Neural crest cell (in vitro differentiated cells): Measurements from ENCODE around the gene FBXO9. TPM values are rescaled to one million over a fixed set of nuclear protein-coding genes. Genes with fewer than 3 reads are reported as not detected.

Experiments
- DNase-seq: peaks from one replicate; pipeline ENCODE4 v3.0.0; 2021; ENCODE audit warnings: low read depth, mixed read lengths, low spot score
- H3K27ac Mint-ChIP-seq: one replicate; pipeline ENCODE4 v1.8.0; 2021; ENCODE audit warnings: mild to moderate bottlenecking, mixed read lengths; ENCODE audit not compliant: unreplicated experiment
- H3K27me3 Mint-ChIP-seq: 2 replicates; pipeline ENCODE4 v1.8.0; 2021; ENCODE audit warnings: low read depth, mild to moderate bottlenecking, mixed read lengths
- H3K36me3 Mint-ChIP-seq: 2 replicates; pipeline ENCODE4 v1.8.0; 2021; ENCODE audit warnings: low read depth, mild to moderate bottlenecking, mixed read lengths
- H3K4me1 Mint-ChIP-seq: 2 replicates; pipeline ENCODE4 v1.8.0; 2021; ENCODE audit warnings: mixed read lengths
- H3K4me3 Mint-ChIP-seq: one replicate; pipeline ENCODE4 v1.8.0; 2021; ENCODE audit warnings: mild to moderate bottlenecking, mixed read lengths
- H3K9me3 Mint-ChIP-seq: 2 replicates; pipeline ENCODE4 v1.8.0; 2021; ENCODE audit warnings: mixed read lengths
- CTCF ChIP-seq: fragments of 200-600 bp; sonication (generic); conservative IDR thresholded peaks from 2 replicates; pipeline ENCODE4 v1.5.0; 2021; ENCODE audit warnings: antibody characterized with exemption, mild to moderate bottlenecking
- total RNA-seq: library from RNA; stranded (reverse); gene quantifications from 2 replicates; pipeline ENCODE4 v1.2.1, GENCODE V29; 2021

The FBXO9 gene
- total RNA-seq, 1 donor from 2014 or later = 48.3 TPM

- no peak for TF ChIP-seq CTCF
- peaks cover 19% of the 10 kb centered on the region for H3K36me3 Mint-ChIP-seq
- H3K27ac Mint-ChIP-seq = no peak overlapping the region
- DNase-seq = no peak
- H3K4me3 Mint-ChIP-seq = no peak overlapping the region
- H3K4me1 Mint-ChIP-seq = peaks cover 20% of the 10 kb centered on the region
- H3K9me3 Mint-ChIP-seq = peaks cover 3% of the 10 kb centered on the region
- no peaks in the 10 kb centered on the region for H3K27me3 Mint-ChIP-seq
Observed at GRCh38 chr6:53026526-53026925, 38.7 kb upstream of the FBXO9 start.

DNA sequence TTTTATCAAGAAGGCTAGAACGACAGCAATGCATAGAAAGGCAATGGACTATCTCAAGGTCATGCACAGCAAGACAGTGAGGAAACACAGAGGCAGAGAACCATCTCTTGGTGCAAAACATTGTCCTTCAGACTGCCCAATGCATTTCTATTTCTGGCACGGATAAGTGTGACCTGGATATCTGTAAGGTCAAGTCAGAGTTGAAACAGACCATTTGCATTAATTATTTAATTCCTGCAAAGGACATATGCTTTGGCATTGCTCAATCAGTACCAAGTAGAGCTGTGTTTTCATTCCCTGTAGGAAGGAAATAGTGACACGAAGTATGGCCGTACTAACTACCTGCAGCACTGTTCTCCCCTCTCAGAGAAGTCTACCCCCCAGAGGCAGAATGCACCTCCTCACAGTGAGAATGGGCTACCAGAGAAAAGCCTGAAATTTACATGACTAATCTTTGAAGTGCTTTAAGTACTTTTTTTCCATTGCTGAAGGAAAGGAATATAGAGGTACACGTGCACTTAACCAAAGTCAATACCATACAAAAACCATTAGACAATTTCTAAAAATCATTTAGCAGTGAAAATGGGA is 38.0 kb upstream of the FBXO9 start:
- peaks cover 20% of the 10 kb centered on the region for H3K4me1 Mint-ChIP-seq
- no peak for TF ChIP-seq CTCF
- no peaks in the 10 kb centered on the region for H3K27me3 Mint-ChIP-seq
- H3K36me3 Mint-ChIP-seq = peaks cover 19% of the 10 kb centered on the region
- no peak overlapping the region for H3K4me3 Mint-ChIP-seq
- peaks cover 3% of the 10 kb centered on the region for H3K9me3 Mint-ChIP-seq
- H3K27ac Mint-ChIP-seq = no peak overlapping the region
- no peak for DNase-seq

GRCh38 chr6:53028467-53028866 is 36.7 kb upstream of the FBXO9 start:
- Mint-ChIP-seq H3K4me1 (peaks cover 24% of the 10 kb centered on the region), H3K9me3 (peaks cover 3% of the 10 kb centered on the region), H3K4me3 (no peak overlapping the region), H3K27ac (no peak overlapping the region), H3K36me3 (peaks cover 25% of the 10 kb centered on the region), H3K27me3 (no peaks in the 10 kb centered on the region)
- TF ChIP-seq CTCF = no peak
- DNase-seq = no peak

DNA sequence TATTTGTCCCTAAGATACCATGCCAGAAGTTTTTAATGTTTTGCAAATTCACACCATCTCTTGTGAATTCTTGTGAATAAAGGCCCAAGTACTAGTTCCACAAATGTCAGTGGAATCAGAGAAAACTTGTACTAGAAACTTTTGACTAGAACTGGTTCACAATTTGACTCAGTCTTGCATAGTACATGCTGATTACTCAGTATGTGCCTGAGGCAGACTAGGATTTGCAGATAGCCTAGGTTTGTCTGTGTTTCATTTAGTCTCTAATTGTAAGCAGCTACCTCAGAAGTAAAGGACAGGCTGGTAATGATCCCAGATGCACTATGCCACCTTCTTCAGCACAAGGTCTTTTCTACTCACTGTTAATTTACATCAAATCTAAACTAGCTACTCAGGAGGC is 35.9 kb upstream of the FBXO9 start:
- Mint-ChIP-seq H3K9me3 (no peaks in the 10 kb centered on the region), H3K27me3 (no peaks in the 10 kb centered on the region), H3K4me3 (no peak overlapping the region), H3K4me1 (peaks cover 24% of the 10 kb centered on the region), H3K27ac (no peak overlapping the region), H3K36me3 (peaks cover 24% of the 10 kb centered on the region)
- no peak for TF ChIP-seq CTCF
- no peak for DNase-seq

GRCh38 chr6:53029761-53030160 is 35.4 kb upstream of the FBXO9 start:
- DNase-seq = no peak
- H3K27ac Mint-ChIP-seq = no peak overlapping the region

More at GRCh38 chr6:53029761-53030160, 35.4 kb upstream of the FBXO9 start:
- Mint-ChIP-seq H3K9me3 (no peaks in the 10 kb centered on the region), H3K27me3 (no peaks in the 10 kb centered on the region), H3K4me1 (peaks cover 24% of the 10 kb centered on the region), H3K4me3 (no peak overlapping the region), H3K36me3 (peaks cover 27% of the 10 kb centered on the region)
- TF ChIP-seq CTCF = no peak
